Sigmoid colon (tissue), 4 donors: ENCODE measurements around the gene FAM131C.

Experiments
- CTCF ChIP-seq, 4 experiments: fragments of 450-650 bp in 3 of 4; fragments of 200-600 bp in 1 of 4; IDR thresholded peaks; one replicate each; pipeline ENCODE4 v1.5.1; 2016 to 2019; ENCODE audit warnings: antibody characterized with exemption in 4 of 4, mild to moderate bottlenecking in 3 of 4, moderate library complexity in 2 of 4
- EP300 ChIP-seq, 4 donors: sonication (generic); formaldehyde crosslinking; IDR thresholded peaks; one replicate each; pipeline ENCODE4 v1.6.1; 2017; ENCODE audit warnings: antibody characterized with exemption in 4 of 4
- POLR2A ChIP-seq, 2 donors: fragments of 450-650 bp; IDR thresholded peaks; one replicate each; pipeline ENCODE4 v1.6.1; 2016; ENCODE audit warnings: antibody characterized with exemption in 2 of 2, mild to moderate bottlenecking in 2 of 2, moderate library complexity in 2 of 2
- POLR2AphosphoS5 ChIP-seq, 4 donors: sonication (generic); formaldehyde crosslinking; IDR thresholded peaks; one replicate each; pipeline ENCODE4 v1.6.1; 2017; ENCODE audit warnings: antibody characterized with exemption in 4 of 4

- TF ChIP-seq POLR2AphosphoS5 (IDR thresholded peaks at IDR 0.05) (no peak), CTCF (IDR thresholded peaks at IDR 0.05) (no peak), POLR2A (IDR thresholded peaks at IDR 0.05) (no peak), EP300 (IDR thresholded peaks at IDR 0.05) (no peak)
Observed at GRCh38 chr1:16072095-16072494, 1.4 kb downstream of the FAM131C start.
